H9 (cell line): ENCODE measurements around the gene HCCS. TPM values are rescaled to one million over a fixed set of nuclear protein-coding genes. Genes with fewer than 3 reads are reported as not detected.

Experiments used
- DNase-seq: peaks from one replicate; pipeline ENCODE4 v3.0.0-alpha.2; 2017
- H2AFZ ChIP-seq: one replicate; pipeline ENCODE4 v1.6.1; 2013; ENCODE audit warnings: mild to moderate bottlenecking, low read length, control low read depth, moderate library complexity
- H2AK5ac ChIP-seq: 2 replicates; pipeline ENCODE4 v1.6.1; 2013; ENCODE audit warnings: low read length, control low read depth, mixed read lengths; ENCODE audit not compliant: insufficient read length
- H2BK120ac ChIP-seq: one replicate; pipeline ENCODE4 v1.6.1; 2013; ENCODE audit warnings: low read depth, mild to moderate bottlenecking, low read length, control low read depth, inconsistent platforms; ENCODE audit not compliant: poor library complexity, severe bottlenecking
- H2BK12ac ChIP-seq: 2 replicates; pipeline ENCODE4 v1.6.1; 2013; ENCODE audit warnings: low read length, control low read depth, mixed read lengths, low read depth; ENCODE audit not compliant: insufficient read length
- H2BK15ac ChIP-seq: 2 replicates; pipeline ENCODE4 v1.6.1; 2013; ENCODE audit warnings: low read depth, low read length, control low read depth
- H2BK20ac ChIP-seq: one replicate; pipeline ENCODE4 v1.6.1; 2013; ENCODE audit warnings: low read depth, mild to moderate bottlenecking, low read length, control low read depth, inconsistent platforms; ENCODE audit not compliant: poor library complexity, severe bottlenecking
- H2BK5ac ChIP-seq: 2 replicates; pipeline ENCODE4 v1.6.1; 2013; ENCODE audit warnings: low read length, control low read depth, mixed read lengths; ENCODE audit not compliant: insufficient read length
- H3K14ac ChIP-seq: 2 replicates; pipeline ENCODE4 v1.6.1; 2013; ENCODE audit warnings: low read length, control low read depth; ENCODE audit not compliant: insufficient read depth
- H3K18ac ChIP-seq: 2 replicates; pipeline ENCODE4 v1.6.1; 2013; ENCODE audit warnings: low read depth, mild to moderate bottlenecking, mixed read lengths, low read length, control low read depth; ENCODE audit not compliant: insufficient read length
- H3K23ac ChIP-seq: 2 replicates; pipeline ENCODE4 v1.6.1; 2013; ENCODE audit warnings: low read length, control low read depth, mixed read lengths, low read depth; ENCODE audit not compliant: insufficient read length
- H3K23me2 ChIP-seq: 2 replicates; pipeline ENCODE4 v1.6.1; 2013; ENCODE audit warnings: low read depth, mild to moderate bottlenecking, mixed read lengths, low read length, control low read depth; ENCODE audit not compliant: insufficient read length, poor library complexity, severe bottlenecking
- H3K27ac ChIP-seq: 2 replicates; pipeline ENCODE4 v1.5.1; 2013; ENCODE audit warnings: low read length, control low read depth, mixed read lengths, low read depth; ENCODE audit not compliant: insufficient read length
- H3K27me3 ChIP-seq: 2 replicates; pipeline ENCODE4 v1.6.1; 2013; ENCODE audit warnings: low read length, control low read depth, inconsistent platforms; ENCODE audit not compliant: insufficient read depth
- H3K4ac ChIP-seq: 2 replicates; pipeline ENCODE4 v1.6.1; 2013; ENCODE audit warnings: low read depth, mild to moderate bottlenecking, control low read depth, inconsistent platforms, low read length, moderate library complexity
- H3K4me1 ChIP-seq: 2 replicates; pipeline ENCODE4 v1.6.1; 2013; ENCODE audit warnings: low read length, control low read depth, inconsistent platforms; ENCODE audit not compliant: insufficient read depth
- H3K4me2 ChIP-seq: 2 replicates; pipeline ENCODE4 v1.6.1; 2013; ENCODE audit warnings: low read length, control low read depth, mixed read lengths; ENCODE audit not compliant: insufficient read length, insufficient read depth
- H3K56ac ChIP-seq: 2 replicates; pipeline ENCODE4 v1.6.1; 2013; ENCODE audit warnings: low read depth, mild to moderate bottlenecking, mixed read lengths, low read length, control low read depth; ENCODE audit not compliant: insufficient read length
- H3K79me1 ChIP-seq: 2 replicates; pipeline ENCODE4 v1.6.1; 2013; ENCODE audit warnings: low read depth, mild to moderate bottlenecking, moderate library complexity, low read length, control low read depth, inconsistent platforms; ENCODE audit not compliant: insufficient read depth, poor library complexity, severe bottlenecking
- H3K79me2 ChIP-seq: 2 replicates; pipeline ENCODE4 v1.6.1; 2013; ENCODE audit warnings: low read length, control low read depth, inconsistent platforms; ENCODE audit not compliant: insufficient read depth
- H3K9ac ChIP-seq: 2 replicates; pipeline ENCODE4 v1.6.1; 2013; ENCODE audit warnings: low read length, control low read depth, mixed read lengths; ENCODE audit not compliant: insufficient read length; ENCODE audit errors: extremely low read depth
- H3K9me3 ChIP-seq: one replicate; pipeline ENCODE4 v1.6.1; 2013; ENCODE audit warnings: low read depth, low read length, inconsistent platforms; ENCODE audit not compliant: control insufficient read depth
- H3T11ph ChIP-seq: one replicate; pipeline ENCODE4 v1.6.1; 2013; ENCODE audit warnings: mild to moderate bottlenecking, low read length, control low read depth, inconsistent platforms
- H4K20me1 ChIP-seq: one replicate; pipeline ENCODE4 v1.6.1; 2013; ENCODE audit not compliant: control insufficient read depth, insufficient read length, insufficient read depth
- H4K5ac ChIP-seq: 2 replicates; pipeline ENCODE4 v1.6.1; 2013; ENCODE audit warnings: low read depth, mild to moderate bottlenecking, mixed read lengths, low read length, control low read depth; ENCODE audit not compliant: insufficient read length
- H4K8ac ChIP-seq: replicated peaks from 2 replicates; pipeline ENCODE4 v1.6.1; 2013; ENCODE audit warnings: low read length, control low read depth, mixed read lengths, low read depth; ENCODE audit not compliant: insufficient read length
- H4K91ac ChIP-seq: 2 replicates; pipeline ENCODE4 v1.6.1; 2013; ENCODE audit warnings: low read depth, mild to moderate bottlenecking, moderate library complexity, mixed read lengths, low read length, control low read depth; ENCODE audit not compliant: insufficient read length
- H3K27ac Mint-ChIP-seq, 3 experiments: 2 replicates in 2 of 3; 3 replicates in 1 of 3; pipeline ENCODE4 v1.8.0; 2020 to 2021; ENCODE audit warnings: mixed read lengths in 3 of 3, mild to moderate bottlenecking in 1 of 3, moderate library complexity in 1 of 3
- H3K27me3 Mint-ChIP-seq: 2 replicates; pipeline ENCODE4 v1.8.0; 2021; ENCODE audit warnings: low read depth, mild to moderate bottlenecking, moderate library complexity, mixed read lengths
- H3K36me3 Mint-ChIP-seq, 3 experiments: 2 replicates in 2 of 3; 3 replicates in 1 of 3; pipeline ENCODE4 v1.8.0; 2020 to 2021; ENCODE audit warnings: low read depth in 3 of 3, mixed read lengths in 3 of 3; ENCODE audit not compliant: insufficient read depth in 1 of 3
- H3K4me1 Mint-ChIP-seq, 2 experiments: 2 replicates each; pipeline ENCODE4 v1.8.0; 2020; ENCODE audit warnings: mixed read lengths in 2 of 2
- H3K4me3 Mint-ChIP-seq, 2 experiments: 2 replicates in 1 of 2; 3 replicates in 1 of 2; pipeline ENCODE4 v1.8.0; 2020 to 2021; ENCODE audit warnings: mild to moderate bottlenecking in 2 of 2, mixed read lengths in 2 of 2, moderate library complexity in 1 of 2
- H3K9me3 Mint-ChIP-seq, 2 experiments: 2 replicates in 1 of 2; 3 replicates in 1 of 2; pipeline ENCODE4 v1.8.0; 2020; ENCODE audit warnings: mild to moderate bottlenecking in 2 of 2, mixed read lengths in 2 of 2, moderate library complexity in 1 of 2
- WGBS: extraction: QIAGEN DNeasy Blood & Tissue Kit; methylation state at CpG from one replicate; pipeline ENCODE4 v1.1.7; 2013; ENCODE audit warnings: missing lambda C conversion rate, low lambda C conversion rate, mixed read lengths; ENCODE audit not compliant: insufficient read length; ENCODE audit errors: extremely low coverage; 5-methylcytosine and 5-hydroxymethylcytosine counted together
- total RNA-seq: library from RNA; stranded (reverse); gene quantifications from 2 replicates; pipeline ENCODE4 v1.2.1, GENCODE V29; 2021
- TF ChIP-seq, protein P1 (sequence below): fragments of 200-600 bp; sonication (generic); conservative IDR thresholded peaks from 3 replicates; pipeline ENCODE4 v1.8.0; 2021; ENCODE audit warnings: antibody characterized with exemption, mild to moderate bottlenecking

HCCS gene
- total RNA-seq, 1 experiment from 2014 or later: 39.2 TPM

DNA sequence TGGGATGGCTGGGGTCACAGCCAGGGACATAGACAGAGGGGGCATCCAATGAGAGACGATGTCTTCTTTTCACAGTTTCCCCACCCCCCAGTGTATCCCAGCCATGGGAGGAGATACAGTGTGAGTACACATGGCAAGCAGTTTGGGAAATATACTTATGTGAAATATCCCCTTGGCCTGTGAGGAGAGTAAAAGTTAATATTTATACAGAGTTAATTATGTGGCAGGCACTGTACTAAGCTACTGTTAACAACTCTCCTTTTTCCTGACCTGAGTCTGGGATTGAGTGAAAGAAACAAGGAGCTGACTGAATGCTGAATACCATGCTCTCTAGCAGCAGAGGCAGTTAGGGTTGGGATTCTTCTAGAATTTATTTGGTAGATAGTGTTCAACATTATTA lies 35.3 kb downstream of the HCCS start:
- Histone ChIP-seq H3K18ac (no peak overlapping the region), H2BK12ac (no peak overlapping the region), H2BK20ac (no peak overlapping the region), H4K91ac (no peak overlapping the region), H3K79me1 (no peaks in the 10 kb centered on the region), H4K8ac (no peak overlapping the region), H3K4me2 (no peak overlapping the region), H3K23ac (no peak overlapping the region), H3T11ph (no peak overlapping the region), H2AFZ (no peak overlapping the region), H3K4ac (no peak overlapping the region), H3K79me2 (no peaks in the 10 kb centered on the region), H2BK15ac (no peak overlapping the region), H4K5ac (no peak overlapping the region), H3K27ac (no peak overlapping the region), H3K27me3 (no peaks in the 10 kb centered on the region), H3K4me1 (no peaks in the 10 kb centered on the region), H3K23me2 (no peaks in the 10 kb centered on the region), H2BK120ac (no peak overlapping the region), H2BK5ac (no peak overlapping the region), H3K9ac (no peak overlapping the region), H2AK5ac (no peak overlapping the region), H4K20me1 (no peaks in the 10 kb centered on the region), H3K14ac (no peak overlapping the region), H3K9me3 (no peaks in the 10 kb centered on the region), H3K56ac (no peak overlapping the region)
- Mint-ChIP-seq H3K4me1 (peaks cover 2 to 4% of the 10 kb centered on the region in 2 experiments; a peak in 3 of 4 replicates), H3K27ac (no peak overlapping the region), H3K9me3 (peaks cover 46 to 56% of the 10 kb centered on the region in 2 experiments), H3K36me3 (no peaks in the 10 kb centered on the region; a peak in 1 of 7 replicates), H3K4me3 (no peak overlapping the region), H3K27me3 (peaks cover 4% of the 10 kb centered on the region)
- no peak for DNase-seq
- WGBS: no CpG with 5 or more reads among the region's 1 CpG
- TF ChIP-seq, protein P1, sequence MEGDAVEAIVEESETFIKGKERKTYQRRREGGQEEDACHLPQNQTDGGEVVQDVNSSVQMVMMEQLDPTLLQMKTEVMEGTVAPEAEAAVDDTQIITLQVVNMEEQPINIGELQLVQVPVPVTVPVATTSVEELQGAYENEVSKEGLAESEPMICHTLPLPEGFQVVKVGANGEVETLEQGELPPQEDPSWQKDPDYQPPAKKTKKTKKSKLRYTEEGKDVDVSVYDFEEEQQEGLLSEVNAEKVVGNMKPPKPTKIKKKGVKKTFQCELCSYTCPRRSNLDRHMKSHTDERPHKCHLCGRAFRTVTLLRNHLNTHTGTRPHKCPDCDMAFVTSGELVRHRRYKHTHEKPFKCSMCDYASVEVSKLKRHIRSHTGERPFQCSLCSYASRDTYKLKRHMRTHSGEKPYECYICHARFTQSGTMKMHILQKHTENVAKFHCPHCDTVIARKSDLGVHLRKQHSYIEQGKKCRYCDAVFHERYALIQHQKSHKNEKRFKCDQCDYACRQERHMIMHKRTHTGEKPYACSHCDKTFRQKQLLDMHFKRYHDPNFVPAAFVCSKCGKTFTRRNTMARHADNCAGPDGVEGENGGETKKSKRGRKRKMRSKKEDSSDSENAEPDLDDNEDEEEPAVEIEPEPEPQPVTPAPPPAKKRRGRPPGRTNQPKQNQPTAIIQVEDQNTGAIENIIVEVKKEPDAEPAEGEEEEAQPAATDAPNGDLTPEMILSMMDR: no peak
